ENCODE results near the gene PPA2.

DNA sequence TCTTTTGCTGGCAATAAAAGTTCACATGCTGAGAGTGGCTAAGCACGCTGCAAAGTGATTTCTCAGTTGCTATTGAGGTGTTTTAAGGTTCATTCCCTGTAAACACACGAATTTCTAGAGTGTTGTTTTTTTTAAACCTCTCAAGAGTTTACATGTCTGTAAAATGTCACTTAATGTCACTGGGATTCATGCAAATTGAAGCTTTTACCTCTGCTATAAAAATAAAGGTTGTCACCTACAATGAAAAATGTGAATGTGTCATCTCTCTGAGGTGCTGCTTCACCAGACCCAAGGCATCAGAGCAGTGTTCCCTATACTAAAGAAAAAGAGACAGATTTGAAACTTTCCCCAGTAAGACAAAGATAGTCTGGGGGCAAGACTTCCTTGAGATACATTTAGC lies 127.0 kb downstream of the PPA2 start:
- TF ChIP-seq, protein P1, sequence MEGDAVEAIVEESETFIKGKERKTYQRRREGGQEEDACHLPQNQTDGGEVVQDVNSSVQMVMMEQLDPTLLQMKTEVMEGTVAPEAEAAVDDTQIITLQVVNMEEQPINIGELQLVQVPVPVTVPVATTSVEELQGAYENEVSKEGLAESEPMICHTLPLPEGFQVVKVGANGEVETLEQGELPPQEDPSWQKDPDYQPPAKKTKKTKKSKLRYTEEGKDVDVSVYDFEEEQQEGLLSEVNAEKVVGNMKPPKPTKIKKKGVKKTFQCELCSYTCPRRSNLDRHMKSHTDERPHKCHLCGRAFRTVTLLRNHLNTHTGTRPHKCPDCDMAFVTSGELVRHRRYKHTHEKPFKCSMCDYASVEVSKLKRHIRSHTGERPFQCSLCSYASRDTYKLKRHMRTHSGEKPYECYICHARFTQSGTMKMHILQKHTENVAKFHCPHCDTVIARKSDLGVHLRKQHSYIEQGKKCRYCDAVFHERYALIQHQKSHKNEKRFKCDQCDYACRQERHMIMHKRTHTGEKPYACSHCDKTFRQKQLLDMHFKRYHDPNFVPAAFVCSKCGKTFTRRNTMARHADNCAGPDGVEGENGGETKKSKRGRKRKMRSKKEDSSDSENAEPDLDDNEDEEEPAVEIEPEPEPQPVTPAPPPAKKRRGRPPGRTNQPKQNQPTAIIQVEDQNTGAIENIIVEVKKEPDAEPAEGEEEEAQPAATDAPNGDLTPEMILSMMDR (IDR thresholded peaks at IDR 0.05) = no peak
- no peak for TF ChIP-seq POLR2A (IDR thresholded peaks at IDR 0.05)

Data from adrenal gland (tissue), 5 donors.